GF-D8 (cell line): ENCODE measurements around the gene BCL7C.

Experiments
- DNase-seq: peaks from one replicate; lab custom pipeline; 2025; lab: John Stamatoyannopoulos, UW

Gene BCL7C

DNA sequence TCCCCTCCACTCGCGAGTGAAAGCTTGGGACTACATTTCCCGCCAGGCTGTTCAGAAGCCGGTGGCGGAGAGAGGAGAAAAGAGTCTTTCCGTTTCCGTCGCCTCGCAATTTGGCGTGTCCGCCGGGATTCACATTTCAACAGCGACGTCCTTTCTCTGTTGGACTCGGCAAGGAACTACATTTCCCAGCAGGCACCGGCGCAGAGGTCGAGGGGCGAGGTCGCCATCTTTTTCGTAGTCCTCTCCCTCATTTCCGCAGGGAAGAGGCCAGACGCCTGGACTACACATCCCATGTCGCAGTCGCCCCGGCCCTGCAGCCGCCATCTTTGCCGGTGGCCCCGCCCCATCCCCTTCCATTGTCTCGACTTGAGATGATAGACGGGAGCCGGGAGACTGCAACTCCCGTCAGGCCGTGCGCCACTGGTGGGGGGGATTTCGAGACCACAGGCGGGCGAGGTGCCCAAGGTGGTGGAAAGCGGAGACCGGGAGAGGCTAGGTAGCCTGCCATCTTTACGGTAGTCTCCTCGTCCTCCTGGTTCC, 28.6 kb upstream of the BCL7C start:
- peak; percentile 99 for DNase-seq

- DNase-seq = peak; percentile 60
Observed at GRCh38 chr16:30921748-30922419, 28.0 kb upstream of the BCL7C start.

GRCh38 chr16:30921459-30921747, 27.5 kb upstream of the BCL7C start:
- peak; percentile 70 for DNase-seq

- DNase-seq = peak; percentile 21
Observed at GRCh38 chr16:30920891-30921290, 27.0 kb upstream of the BCL7C start.

GRCh38 chr16:30918614-30919013, 24.7 kb upstream of the BCL7C start:
- no peak for DNase-seq

- no peak for DNase-seq
Observed at GRCh38 chr16:30914830-30915229, 21.0 kb upstream of the BCL7C start.

DNA sequence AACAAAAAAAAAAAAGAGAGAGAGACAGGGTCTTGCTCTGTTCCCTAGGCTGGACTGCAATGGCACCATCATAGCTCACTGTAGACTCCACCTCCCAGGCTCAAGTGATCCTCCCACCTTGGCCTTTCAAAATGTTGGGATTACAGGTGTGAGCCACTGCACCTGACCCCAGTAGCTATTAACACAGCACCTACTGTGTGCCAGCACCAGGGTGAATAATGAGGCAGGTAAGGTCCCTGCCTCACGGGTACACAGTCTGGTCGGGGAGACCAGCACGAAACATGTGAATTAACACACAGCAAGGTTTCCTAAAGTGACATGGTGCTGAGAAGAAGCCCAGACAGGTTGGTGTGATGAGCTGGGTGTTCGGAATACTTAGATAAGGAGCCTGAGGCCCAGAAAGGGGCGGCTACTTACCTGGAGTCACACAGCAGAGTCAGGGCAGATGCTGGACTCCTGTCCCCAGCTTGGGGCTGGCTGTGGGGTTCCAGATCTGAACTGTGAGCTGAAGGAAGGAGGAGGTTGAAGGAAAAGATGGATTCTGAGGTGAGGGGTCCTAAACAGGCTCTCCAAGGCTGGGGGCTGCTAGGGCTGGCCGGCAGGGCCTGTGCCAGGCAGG, 19.0 kb upstream of the BCL7C start:
- DNase-seq = no peak

GRCh38 chr16:30910427-30911029, 16.7 kb upstream of the BCL7C start:
- DNase-seq = no peak

DNA sequence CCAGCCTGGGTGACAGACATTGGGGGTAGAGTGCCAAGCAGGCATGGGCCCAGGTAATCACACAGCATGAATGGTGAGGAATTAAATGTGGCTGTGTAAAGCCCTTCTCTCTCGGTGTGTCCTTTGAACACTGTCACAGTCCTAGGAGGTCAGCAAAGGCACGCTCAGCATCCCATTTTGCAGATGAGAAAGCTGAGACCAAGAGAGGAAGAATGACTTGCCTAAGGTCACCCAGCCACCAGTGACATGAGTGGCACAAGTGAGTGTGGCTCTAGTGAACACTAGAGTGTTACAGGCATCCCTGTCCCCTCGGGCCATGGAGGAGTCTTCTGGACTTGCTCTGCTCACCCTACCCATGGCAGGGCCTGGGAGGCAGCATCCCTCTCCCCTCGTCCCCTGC, 13.2 kb upstream of the BCL7C start:
- DNase-seq = no peak

GRCh38 chr16:30904114-30904780, 10.4 kb upstream of the BCL7C start:
- DNase-seq = peak; percentile 92

DNA sequence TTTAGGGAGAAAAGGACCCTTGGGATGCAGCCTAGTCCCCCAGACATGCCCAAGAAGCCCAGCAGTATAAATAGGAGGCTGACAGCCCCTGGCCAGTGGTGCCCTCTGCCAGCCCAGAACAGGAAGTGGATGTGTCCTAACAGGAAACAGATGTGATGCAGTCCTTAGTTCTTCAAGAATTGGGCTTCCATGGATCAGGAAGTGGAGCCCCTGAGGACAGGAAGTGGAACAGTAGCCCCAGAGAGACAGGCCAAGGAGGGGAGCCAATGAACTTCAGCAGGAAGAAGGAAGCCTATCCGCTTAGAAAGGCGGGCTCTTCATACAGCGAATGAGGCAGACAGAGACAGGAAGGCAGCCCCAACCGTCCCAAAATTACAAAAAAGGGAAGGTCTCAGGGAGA, 9.7 kb upstream of the BCL7C start:
- DNase-seq = peak; percentile 99

GRCh38 chr16:30903002-30903401, 9.1 kb upstream of the BCL7C start:
- DNase-seq = peak; percentile 46

GRCh38 chr16:30902029-30902972, 8.4 kb upstream of the BCL7C start:
- DNase-seq = peak; percentile 39

GRCh38 chr16:30901201-30902028, 7.5 kb upstream of the BCL7C start:
- no peak for DNase-seq

GRCh38 chr16:30900588-30900987, 6.7 kb upstream of the BCL7C start:
- DNase-seq = no peak

- DNase-seq = no peak
Observed at GRCh38 chr16:30899794-30900193, 5.9 kb upstream of the BCL7C start.

GRCh38 chr16:30896889-30897733, 3.2 kb upstream of the BCL7C start:
- no peak for DNase-seq

DNA sequence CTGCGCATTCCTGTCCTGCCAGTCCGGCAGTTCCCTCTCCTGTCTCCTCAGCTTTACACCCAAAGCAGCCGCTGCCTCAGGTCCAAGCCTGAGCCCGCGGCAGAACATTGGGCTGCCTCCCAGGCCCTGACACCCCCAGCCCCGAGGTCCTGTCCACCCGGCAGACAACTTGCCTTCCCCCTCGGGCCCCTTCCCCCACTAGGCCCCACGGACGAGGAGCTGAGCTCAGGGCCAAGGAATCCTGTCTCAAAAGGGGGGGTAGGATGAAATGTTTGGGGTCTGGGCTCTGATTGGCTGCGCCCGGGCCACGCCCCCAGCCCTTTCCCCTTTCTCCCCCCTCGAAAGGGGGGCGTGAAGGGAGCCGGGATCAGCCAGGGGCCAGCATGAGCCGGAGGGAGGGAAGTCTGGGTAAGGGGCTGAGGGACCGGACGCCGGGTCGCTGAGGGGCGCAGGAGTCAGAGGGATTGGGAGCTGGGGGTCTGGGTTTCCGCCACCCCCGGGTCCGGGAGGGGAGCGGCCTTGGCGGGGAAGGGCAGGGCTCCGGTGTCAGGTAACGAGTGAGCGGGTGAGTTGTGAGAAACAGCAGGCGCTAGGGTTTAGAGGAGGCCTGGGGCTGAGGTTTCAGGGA, 2.5 kb upstream of the BCL7C start, which contains the start of gene CTF1:
CTF1 (plus strand) TSS at position 354 of the 628 bp plus-strand sequence; CDS start at position 384, 30 bp downstream.
- no peak for DNase-seq

- DNase-seq = no peak
Observed at GRCh38 chr16:30895627-30896260, 1.9 kb upstream of the BCL7C start.
